Epithelial cell of esophagus (primary cell): ENCODE data around the gene RPS6KA2.

Experiments used
- DNase-seq: peaks from one replicate; pipeline ENCODE4 v3.0.0; 2010; ENCODE audit warnings: low read depth
- H3K4me3 ChIP-seq: 2 replicates; pipeline ENCODE4 v1.5.1; 2011; ENCODE audit warnings: mild to moderate bottlenecking, low read length, control low read depth
- TF ChIP-seq, protein P1 (sequence below): IDR thresholded peaks from 2 replicates; pipeline ENCODE4 v1.5.1; 2011; ENCODE audit warnings: low read depth, mild to moderate bottlenecking, low read length, control low read depth, inconsistent platforms; ENCODE audit not compliant: insufficient read depth; ENCODE audit errors: missing control alignments

Gene RPS6KA2

DNA sequence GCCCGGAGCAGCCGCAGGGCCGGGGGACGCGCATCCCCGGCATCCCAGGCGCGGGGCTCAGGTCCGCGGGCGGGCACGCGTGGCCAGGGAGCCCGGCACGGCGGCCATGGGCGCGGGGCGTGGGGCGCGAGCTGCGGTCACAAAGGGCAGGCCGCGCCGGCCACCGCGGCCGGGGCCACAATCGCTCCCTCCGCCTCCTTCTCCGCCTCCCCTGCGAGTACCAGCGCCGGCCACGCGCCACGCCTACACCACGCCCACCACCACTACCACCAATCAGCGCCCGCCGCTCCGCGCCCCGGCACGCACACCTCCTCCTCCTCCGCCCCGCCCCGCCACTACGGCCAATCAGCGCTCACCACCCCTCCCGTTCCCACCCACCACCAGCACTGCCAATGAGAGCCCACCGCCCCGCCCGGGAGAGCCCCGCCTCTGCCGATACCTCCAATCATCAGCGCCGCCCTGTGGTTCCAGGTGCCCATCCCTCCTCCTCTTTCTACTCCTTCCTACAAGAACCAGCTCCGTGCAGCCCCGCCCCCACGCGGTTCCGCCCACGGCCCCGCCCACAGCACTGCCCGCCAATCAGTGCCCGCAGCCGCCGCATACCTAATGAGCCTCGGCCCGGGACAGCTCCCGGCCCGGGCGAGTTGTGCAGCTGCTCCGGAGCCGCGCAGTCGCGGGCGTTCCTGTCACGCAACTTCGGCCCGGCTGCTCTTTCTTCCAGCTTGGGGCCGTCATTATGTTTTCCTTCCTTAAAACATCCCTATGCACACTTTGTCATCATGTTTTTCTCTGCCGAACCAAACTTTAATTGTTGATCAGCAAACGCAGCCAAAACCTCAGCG is at the start of gene RPS6KA2:
RPS6KA2 (minus strand) TSS at position 219 of the 842 bp plus-strand sequence. CDS start 232 bp downstream, outside the sequence.
- TF ChIP-seq, protein P1, sequence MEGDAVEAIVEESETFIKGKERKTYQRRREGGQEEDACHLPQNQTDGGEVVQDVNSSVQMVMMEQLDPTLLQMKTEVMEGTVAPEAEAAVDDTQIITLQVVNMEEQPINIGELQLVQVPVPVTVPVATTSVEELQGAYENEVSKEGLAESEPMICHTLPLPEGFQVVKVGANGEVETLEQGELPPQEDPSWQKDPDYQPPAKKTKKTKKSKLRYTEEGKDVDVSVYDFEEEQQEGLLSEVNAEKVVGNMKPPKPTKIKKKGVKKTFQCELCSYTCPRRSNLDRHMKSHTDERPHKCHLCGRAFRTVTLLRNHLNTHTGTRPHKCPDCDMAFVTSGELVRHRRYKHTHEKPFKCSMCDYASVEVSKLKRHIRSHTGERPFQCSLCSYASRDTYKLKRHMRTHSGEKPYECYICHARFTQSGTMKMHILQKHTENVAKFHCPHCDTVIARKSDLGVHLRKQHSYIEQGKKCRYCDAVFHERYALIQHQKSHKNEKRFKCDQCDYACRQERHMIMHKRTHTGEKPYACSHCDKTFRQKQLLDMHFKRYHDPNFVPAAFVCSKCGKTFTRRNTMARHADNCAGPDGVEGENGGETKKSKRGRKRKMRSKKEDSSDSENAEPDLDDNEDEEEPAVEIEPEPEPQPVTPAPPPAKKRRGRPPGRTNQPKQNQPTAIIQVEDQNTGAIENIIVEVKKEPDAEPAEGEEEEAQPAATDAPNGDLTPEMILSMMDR, result no peak
- peak within 1 kb of the TSS; percentile 68 for H3K4me3 ChIP-seq
- peak; percentile 100 for DNase-seq

DNA sequence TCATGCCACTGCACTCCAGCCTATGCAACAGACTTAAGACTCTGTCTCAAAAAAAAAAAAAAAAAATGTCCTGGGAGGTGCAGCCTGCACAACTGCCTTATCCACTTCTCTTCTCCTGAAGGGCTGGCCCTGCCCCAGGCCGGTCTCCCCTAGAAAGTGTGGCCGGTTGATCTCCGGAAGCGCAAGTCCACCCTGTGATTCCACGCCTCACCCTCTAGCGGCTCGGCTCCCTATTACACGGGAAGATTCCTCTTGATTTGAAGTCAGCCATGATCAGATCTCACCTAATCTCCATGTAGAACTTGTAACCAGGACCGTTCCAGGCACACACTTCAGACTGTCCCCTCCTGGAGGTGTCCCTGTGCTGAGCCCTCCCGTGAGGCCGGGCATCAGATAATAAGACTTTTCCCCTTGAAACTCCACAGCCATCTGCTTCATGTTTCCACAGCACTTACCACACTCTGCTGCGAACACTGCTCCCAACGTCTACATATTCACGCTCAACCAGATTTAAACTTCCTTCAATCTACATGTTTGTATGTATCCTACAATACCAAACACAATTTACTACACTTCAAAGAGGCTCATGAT is 49.3 kb upstream of the RPS6KA2 start:
- DNase-seq, result no peak
- TF ChIP-seq, protein P1, result no peak
- H3K4me3 ChIP-seq, result no peak overlapping the region

DNA sequence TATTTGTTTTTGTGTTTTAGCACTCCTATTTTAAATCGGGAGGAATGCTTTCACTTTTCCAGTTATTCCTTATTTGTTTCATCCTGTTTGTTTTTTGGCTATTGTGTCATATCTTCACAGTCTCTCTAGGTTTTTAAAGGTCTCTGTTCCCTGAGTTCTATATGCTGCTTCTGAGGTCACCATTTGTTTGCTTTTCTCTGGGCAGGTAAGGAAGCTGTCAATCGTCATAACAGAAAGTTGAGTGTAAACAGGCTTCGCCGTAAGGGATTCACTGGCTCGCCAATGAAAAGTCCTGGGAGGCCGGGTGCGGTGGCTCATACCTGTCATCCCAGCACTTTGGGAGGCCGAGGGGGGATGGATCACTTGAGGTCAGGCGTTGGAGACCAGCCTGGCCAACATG is 48.7 kb upstream of the RPS6KA2 start:
- TF ChIP-seq, protein P1, result no peak
- DNase-seq, result peak; percentile 67
- H3K4me3 ChIP-seq, result no peak overlapping the region

DNA sequence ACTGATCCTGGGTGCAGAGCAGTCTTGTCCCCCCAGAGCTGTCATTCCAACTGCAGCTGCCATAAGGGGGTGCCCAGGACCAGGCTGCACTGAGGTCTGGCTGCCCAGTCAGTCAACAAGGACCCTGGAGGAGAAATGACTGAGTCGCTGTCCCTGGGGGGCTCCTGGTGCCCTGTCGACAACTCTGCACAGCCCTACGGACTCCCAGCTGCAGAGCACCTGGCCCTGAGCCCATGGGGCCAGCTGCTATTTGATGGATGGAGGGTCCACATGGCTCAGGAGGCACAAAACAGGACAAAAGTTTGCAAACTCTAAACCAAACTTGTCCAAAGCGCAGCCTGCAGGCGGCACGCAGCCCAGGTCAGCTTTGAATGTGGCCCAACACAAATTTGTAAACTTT is 46.3 kb upstream of the RPS6KA2 start:
- H3K4me3 ChIP-seq, result no peak overlapping the region
- DNase-seq, result no peak
- TF ChIP-seq, protein P1, result no peak

DNA sequence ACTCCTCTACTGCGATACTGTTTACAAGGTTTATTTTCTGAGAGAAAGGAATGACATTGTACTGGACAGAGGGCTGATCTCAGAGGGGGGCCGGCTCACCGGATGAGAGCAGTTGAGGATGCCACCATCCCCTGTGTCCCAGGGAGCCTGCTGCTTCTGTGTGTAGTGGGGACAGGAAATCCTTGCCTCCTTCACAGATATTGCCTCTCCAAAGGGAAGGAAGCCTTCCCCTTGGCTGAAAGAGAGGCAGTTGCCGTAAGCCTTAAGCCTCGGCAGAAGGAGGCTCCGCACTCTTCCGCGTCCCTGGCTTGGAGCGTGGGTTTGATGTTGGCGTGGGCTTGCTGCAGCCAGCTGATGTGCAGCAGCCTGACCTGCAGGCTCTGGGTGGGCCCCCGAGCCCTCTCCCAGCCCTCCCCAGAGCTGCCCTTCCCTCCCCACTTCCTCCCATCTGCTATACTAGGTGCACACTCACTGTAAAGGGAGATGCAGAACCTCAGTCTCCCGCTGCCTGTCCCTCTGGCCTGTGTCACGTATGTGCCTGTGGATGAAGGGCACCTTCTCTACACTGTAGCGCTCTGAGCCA is 45.7 kb upstream of the RPS6KA2 start:
- H3K4me3 ChIP-seq, result no peak overlapping the region
- TF ChIP-seq, protein P1, result no peak
- no peak for DNase-seq

DNA sequence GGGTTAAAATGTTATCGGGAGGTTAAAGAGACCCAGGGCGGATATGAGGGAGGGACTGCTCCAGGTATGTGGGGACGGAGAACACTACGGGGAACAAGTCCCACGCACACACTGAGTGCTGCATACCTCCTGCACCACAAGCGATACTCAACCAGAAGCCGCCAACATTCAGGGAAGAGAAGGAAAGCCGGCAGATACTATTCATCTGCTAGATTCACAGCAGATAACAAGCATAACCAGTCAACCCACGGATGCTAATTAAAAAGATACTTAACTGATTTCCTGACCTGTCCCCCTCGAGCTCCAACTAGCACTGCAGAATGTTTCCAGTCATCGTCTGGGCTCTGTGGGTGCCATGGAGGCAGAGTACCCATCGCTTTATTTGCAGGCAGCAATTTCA is 45.1 kb upstream of the RPS6KA2 start:
- TF ChIP-seq, protein P1, result no peak
- H3K4me3 ChIP-seq, result no peak overlapping the region
- no peak for DNase-seq
